GM13977 (cell line): Measurements from ENCODE around the gene ACIN1.

Experiments
- DNase-seq: peaks from one replicate; pipeline ENCODE4 v3.0.0; 2012; ENCODE audit warnings: low spot score
- CTCF ChIP-seq: IDR thresholded peaks from 2 replicates; pipeline ENCODE4 v1.5.1; 2012; ENCODE audit warnings: mild to moderate bottlenecking, control low read depth; ENCODE audit not compliant: insufficient read depth; ENCODE audit errors: extremely low read depth, missing control alignments
- in situ Hi-C: fragments of 300-500 bp; cut with MboI; formaldehyde crosslinking; loops from one replicate; pipeline ENCODE4 v1.12.0; 2022; ENCODE audit warnings: low sequenced_read_pairs, low pct_unique_long_range_greater_than_20kb, mixed read lengths, inconsistent platforms; ENCODE audit not compliant: unreplicated experiment

The ACIN1 gene

GRCh38 chr14:23049011-23049410, 45.9 kb downstream of the ACIN1 start:
- no peak for TF ChIP-seq CTCF
- no peak for DNase-seq
- in situ Hi-C loops, result no loop called here

GRCh38 chr14:23047751-23048693, 46.9 kb downstream of the ACIN1 start:
- in situ Hi-C loops, result no loop called here
- TF ChIP-seq CTCF, result no peak
- no peak for DNase-seq

GRCh38 chr14:23047034-23047634, 47.8 kb downstream of the ACIN1 start:
- no peak for DNase-seq
- no peak for TF ChIP-seq CTCF
- in situ Hi-C loops, result no loop called here

- DNase-seq, result no peak
- in situ Hi-C loops, result no loop called here
- no peak for TF ChIP-seq CTCF
These were observed 49.2 kb downstream of the ACIN1 start for GRCh38 chr14:23045419-23046357.

GRCh38 chr14:23044840-23045239, 50.1 kb downstream of the ACIN1 start:
- in situ Hi-C loops, result no loop called here
- no peak for TF ChIP-seq CTCF
- DNase-seq, result no peak

- in situ Hi-C loops, result no loop called here
- no peak for TF ChIP-seq CTCF
- DNase-seq, result no peak
These were observed 51.2 kb downstream of the ACIN1 start for GRCh38 chr14:23043754-23044153.
